Loucy (cell line): ENCODE data around the gene CCS.

ENCODE experiments used
- EZH2phosphoT487 ChIP-seq: fragments of 200-600 bp; IDR thresholded peaks from 2 replicates; pipeline ENCODE4 v1.6.1; 2018; ENCODE audit warnings: antibody characterized with exemption, mild to moderate bottlenecking, moderate library complexity, borderline replicate concordance
- TF ChIP-seq, protein P1 (sequence below): fragments of 200-600 bp; sonication (generic); conservative IDR thresholded peaks from 2 replicates; pipeline ENCODE4 v1.5.1; 2014; ENCODE audit warnings: mild to moderate bottlenecking, antibody characterized with exemption, low read length

DNA sequence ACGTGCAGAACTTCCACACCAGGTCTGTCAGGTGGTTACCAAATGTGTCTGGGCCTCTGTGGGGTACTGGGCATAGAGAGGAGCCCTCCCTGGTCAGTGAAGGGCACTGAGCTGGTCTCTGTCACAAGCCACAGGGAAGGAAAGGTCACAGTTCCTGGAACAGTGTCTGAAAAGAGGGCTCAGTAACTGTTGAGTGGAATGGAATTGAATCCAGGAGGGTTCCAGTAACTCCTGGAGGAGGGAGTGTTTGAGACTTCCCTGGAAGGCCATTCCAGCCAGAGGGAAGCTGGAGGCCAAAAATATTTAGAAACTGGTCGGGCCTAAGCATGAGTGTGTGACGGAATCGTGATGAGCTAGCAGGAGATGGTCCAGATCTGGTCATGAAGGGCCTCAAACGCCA lies 38.4 kb upstream of the CCS start:
- TF ChIP-seq, protein P1, sequence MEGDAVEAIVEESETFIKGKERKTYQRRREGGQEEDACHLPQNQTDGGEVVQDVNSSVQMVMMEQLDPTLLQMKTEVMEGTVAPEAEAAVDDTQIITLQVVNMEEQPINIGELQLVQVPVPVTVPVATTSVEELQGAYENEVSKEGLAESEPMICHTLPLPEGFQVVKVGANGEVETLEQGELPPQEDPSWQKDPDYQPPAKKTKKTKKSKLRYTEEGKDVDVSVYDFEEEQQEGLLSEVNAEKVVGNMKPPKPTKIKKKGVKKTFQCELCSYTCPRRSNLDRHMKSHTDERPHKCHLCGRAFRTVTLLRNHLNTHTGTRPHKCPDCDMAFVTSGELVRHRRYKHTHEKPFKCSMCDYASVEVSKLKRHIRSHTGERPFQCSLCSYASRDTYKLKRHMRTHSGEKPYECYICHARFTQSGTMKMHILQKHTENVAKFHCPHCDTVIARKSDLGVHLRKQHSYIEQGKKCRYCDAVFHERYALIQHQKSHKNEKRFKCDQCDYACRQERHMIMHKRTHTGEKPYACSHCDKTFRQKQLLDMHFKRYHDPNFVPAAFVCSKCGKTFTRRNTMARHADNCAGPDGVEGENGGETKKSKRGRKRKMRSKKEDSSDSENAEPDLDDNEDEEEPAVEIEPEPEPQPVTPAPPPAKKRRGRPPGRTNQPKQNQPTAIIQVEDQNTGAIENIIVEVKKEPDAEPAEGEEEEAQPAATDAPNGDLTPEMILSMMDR = no peak
- TF ChIP-seq EZH2phosphoT487 = no peak
